SK-N-SH treated with all-trans-retinoic acid at 6 μM for 48 hours (cell line): ENCODE data around the gene FAM20B.

ENCODE experiments used
- ATAC-seq: fragments of 200-7000 bp; cut with Tn5 transposase; 3 replicates; pipeline ENCODE4 v1.9.1; 2020; ENCODE audit warnings: mild to moderate bottlenecking, moderate library complexity
- ARNTL ChIP-seq: fragments of 450-650 bp; formaldehyde crosslinking; IDR thresholded peaks from 2 replicates; pipeline ENCODE4 v1.5.0; 2020; ENCODE audit warnings: low read depth, mild to moderate bottlenecking, moderate library complexity, borderline replicate concordance
- BACH2 ChIP-seq: fragments of 250-450 bp; sonication (Bioruptor Pico); IDR thresholded peaks from 2 replicates; pipeline ENCODE4 v1.9.0; 2021; ENCODE audit warnings: mild to moderate bottlenecking, borderline replicate concordance
- CREB5 ChIP-seq: fragments of 250-450 bp; sonication (Bioruptor Pico); IDR thresholded peaks from 2 replicates; pipeline ENCODE4 v1.5.1; 2020; ENCODE audit warnings: low read depth, mild to moderate bottlenecking, moderate library complexity
- CSDC2 ChIP-seq: fragments of 250-450 bp; sonication (Bioruptor Pico); IDR thresholded peaks from 2 replicates; pipeline ENCODE4 v1.5.0; 2020; ENCODE audit warnings: mild to moderate bottlenecking, moderate library complexity
- ESRRG ChIP-seq: fragments of 250-450 bp; sonication (Bioruptor Pico); IDR thresholded peaks from 2 replicates; pipeline ENCODE4 v1.6.1; 2021; ENCODE audit warnings: mild to moderate bottlenecking
- OSR1 ChIP-seq: fragments of 250-450 bp; sonication (Bioruptor Pico); IDR thresholded peaks from 2 replicates; pipeline ENCODE4 v1.8.0; 2022; ENCODE audit warnings: moderate library complexity, mild to moderate bottlenecking, inconsistent platforms
- PATZ1 ChIP-seq: fragments of 250-450 bp; sonication (Bioruptor Pico); IDR thresholded peaks from 2 replicates; pipeline ENCODE4 v1.8.0; 2020; ENCODE audit warnings: mild to moderate bottlenecking, moderate library complexity, borderline replicate concordance
- PPARA ChIP-seq: fragments of 250-450 bp; sonication (Bioruptor Pico); IDR thresholded peaks from 2 replicates; pipeline ENCODE4 v1.5.0; 2020; ENCODE audit warnings: mild to moderate bottlenecking, borderline replicate concordance
- RARB ChIP-seq: fragments of 250-450 bp; sonication (Bioruptor Pico); IDR thresholded peaks from 2 replicates; pipeline ENCODE4 v1.8.0; 2021; ENCODE audit warnings: mild to moderate bottlenecking, moderate library complexity
- SNAI2 ChIP-seq: fragments of 250-450 bp; sonication (Bioruptor Pico); IDR thresholded peaks from 2 replicates; pipeline ENCODE4 v1.5.0; 2020; ENCODE audit warnings: mild to moderate bottlenecking, moderate library complexity
- TCF4 ChIP-seq: fragments of 250-450 bp; sonication (Bioruptor Pico); IDR thresholded peaks from 2 replicates; pipeline ENCODE4 v1.8.0; 2021; ENCODE audit warnings: mild to moderate bottlenecking, moderate library complexity, borderline replicate concordance
- TOX ChIP-seq: fragments of 250-450 bp; sonication (Bioruptor Pico); IDR thresholded peaks from 2 replicates; pipeline ENCODE4 v1.8.0; 2021; ENCODE audit warnings: mild to moderate bottlenecking, moderate library complexity, borderline replicate concordance
- TSHZ2 ChIP-seq: fragments of 250-450 bp; sonication (Bioruptor Pico); IDR thresholded peaks from 2 replicates; pipeline ENCODE4 v1.5.0; 2020; ENCODE audit warnings: mild to moderate bottlenecking, moderate library complexity
- ZFP3 ChIP-seq: fragments of 250-450 bp; sonication (Bioruptor Pico); IDR thresholded peaks from 2 replicates; pipeline ENCODE4 v1.5.0; 2020; ENCODE audit warnings: mild to moderate bottlenecking, moderate library complexity
- ZFP30 ChIP-seq: fragments of 450-650 bp; formaldehyde crosslinking; IDR thresholded peaks from 2 replicates; pipeline ENCODE4 v1.5.0; 2022; ENCODE audit warnings: mild to moderate bottlenecking, moderate library complexity
- ZNF565 ChIP-seq: fragments of 450-650 bp; formaldehyde crosslinking; conservative IDR thresholded peaks from 2 replicates; pipeline ENCODE4 v1.5.0; 2020; ENCODE audit warnings: low read depth, mild to moderate bottlenecking, moderate library complexity
- ZNF70 ChIP-seq: fragments of 450-650 bp; formaldehyde crosslinking; IDR thresholded peaks from 2 replicates; pipeline ENCODE4 v1.5.0; 2020; ENCODE audit warnings: mild to moderate bottlenecking, moderate library complexity
- ZNF8 ChIP-seq: fragments of 450-650 bp; formaldehyde crosslinking; IDR thresholded peaks from 2 replicates; pipeline ENCODE4 v1.5.0; 2020; ENCODE audit warnings: mild to moderate bottlenecking, moderate library complexity

The FAM20B gene

GRCh38 chr1:179090923-179091322 is 65.2 kb downstream of the FAM20B start (continued):
- TF ChIP-seq TSHZ2 (CRISPR knock-in tag) (no peak), ZNF8 (no peak), PATZ1 (CRISPR knock-in tag) (no peak), SNAI2 (CRISPR knock-in tag) (no peak), TCF4 (CRISPR knock-in tag) (no peak)

- TF ChIP-seq TOX (CRISPR knock-in tag) (no peak), TCF4 (CRISPR knock-in tag) (no peak), PPARA (CRISPR knock-in tag) (no peak), PATZ1 (CRISPR knock-in tag) (no peak), CSDC2 (CRISPR knock-in tag) (no peak), RARB (no peak), ARNTL (CRISPR knock-in tag) (no peak), CREB5 (CRISPR knock-in tag) (no peak), BACH2 (CRISPR knock-in tag) (no peak), ZFP3 (CRISPR knock-in tag) (no peak), ZNF565 (CRISPR knock-in tag) (no peak), ZNF8 (no peak)
- ATAC-seq, result no peak; the same call in 2 of the 3 replicates
Measured at GRCh38 chr1:179091691-179092165, 66.0 kb downstream of the FAM20B start.

GRCh38 chr1:179092896-179093461 is 67.3 kb downstream of the FAM20B start:
- no peak for TF ChIP-seq ZFP3 (CRISPR knock-in tag)
- TF ChIP-seq BACH2 (CRISPR knock-in tag), result no peak
- TF ChIP-seq CSDC2 (CRISPR knock-in tag), result no peak
- no peak for TF ChIP-seq ARNTL (CRISPR knock-in tag)
- TF ChIP-seq SNAI2 (CRISPR knock-in tag), result no peak
- TF ChIP-seq OSR1 (CRISPR knock-in tag), result no peak
- no peak for TF ChIP-seq ZNF8
- TF ChIP-seq ZNF565 (CRISPR knock-in tag), result no peak
- ATAC-seq, result no peak

- no peak for ATAC-seq
- TF ChIP-seq TOX (CRISPR knock-in tag) (no peak), ZFP30 (no peak), ZNF70 (CRISPR knock-in tag) (no peak), ZFP3 (CRISPR knock-in tag) (no peak), ESRRG (CRISPR knock-in tag) (no peak), ARNTL (CRISPR knock-in tag) (no peak), CSDC2 (CRISPR knock-in tag) (no peak)
Measured at GRCh38 chr1:179094818-179095217, 69.1 kb downstream of the FAM20B start.
